ENCODE results near the gene TLR3. TPM values are rescaled to one million over a fixed set of nuclear protein-coding genes. Genes with fewer than 3 reads are reported as not detected.

The TLR3 gene
- total and polyA plus RNA-seq, 10 of the 15 experiments (the other 5 are each of a cell fraction or from before 2014, with no cell fraction given): under 0.01 to 0.05 (median 0.03) TPM; not detected in 7

DNA sequence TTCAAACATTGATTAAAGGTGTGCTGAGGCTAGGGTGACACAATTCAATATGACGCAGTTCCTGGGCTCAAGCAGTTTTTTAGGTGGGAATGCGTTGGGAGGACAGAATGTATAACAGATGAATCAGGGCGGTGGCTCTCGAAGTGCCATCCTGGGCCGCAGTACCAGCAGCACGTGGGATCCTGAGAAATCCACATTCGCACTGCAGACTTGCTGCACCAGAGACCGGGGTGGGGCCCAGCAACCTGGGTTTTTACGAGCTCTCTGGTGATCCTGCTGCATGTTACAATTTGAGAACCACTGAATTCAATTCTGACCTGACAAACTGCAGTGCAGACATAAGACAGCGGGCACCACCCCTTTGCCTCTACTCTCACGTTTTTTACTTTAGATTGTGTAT is 65.9 kb downstream of the TLR3 start:
- SMC1A ChIA-PET (ENCODE audit: uncharacterized antibody, unreplicated experiment): interaction anchor here (1.0 to 1.1 kb wide), 2 partner anchors 67 to 97 kb away, joined by 3 to 6 read pairs; no protein-coding TSS in a partner anchor
- H3K79me2 ChIP-seq (ENCODE audit: control insufficient read depth, insufficient read depth, low read length): no peaks in the 10 kb centered on the region
- CTCF ChIA-PET: interaction anchor here (1.5 kb wide), 1 partner anchor 15 kb away, joined by 4 read pairs; no protein-coding TSS in a partner anchor
- BruUV-seq (replicated peaks): no TSS peak
- no peak overlapping the region for H3K4me3 ChIP-seq
- ATAC-seq: no peak
- POLR2A ChIA-PET: no interaction called here
- H3K27ac ChIP-seq (ENCODE audit: control insufficient read depth, insufficient read depth): no peak overlapping the region
- no peak for FAIRE-seq
- WGBS (ENCODE audit: insufficient coverage, insufficient replicate concordance, low lambda C conversion rate, missing lambda C conversion rate): 74% methylated on average over 11 of the region's 11 CpGs
- intact Hi-C loops (cut with micrococcal nuclease; ENCODE audit: unreplicated experiment): loop anchor here (5.0 kb wide), 1 partner anchor 98 kb away; no protein-coding TSS in a partner anchor
- H4K20me1 ChIP-seq (ENCODE audit: control insufficient read depth, insufficient read depth): no peaks in the 10 kb centered on the region
- no peaks in the 10 kb centered on the region for H3K36me3 ChIP-seq (ENCODE audit: control insufficient read depth in 2 of 2, insufficient read depth in 2 of 2, low read length in 1 of 2)
- H3K9ac ChIP-seq (ENCODE audit: control insufficient read depth, insufficient read depth, low read length): no peak overlapping the region
- no peak overlapping the region for H2AFZ ChIP-seq (ENCODE audit: control insufficient read depth, low read depth, low read length)
- RAD21 ChIA-PET (ENCODE audit: unreplicated experiment): interaction anchor here (1.9 kb wide), 1 partner anchor 67 kb away, joined by 5 read pairs; the partner anchor contains the start of gene TLR3
- no peak for TF ChIP-seq ATF3 (IDR thresholded peaks at IDR 0.05; ENCODE audit: borderline replicate concordance, extremely low read depth, low read depth, low read length)
- no peak for TF ChIP-seq ESRRA (IDR thresholded peaks at IDR 0.05; ENCODE audit: low read length)
- TF ChIP-seq POLR2AphosphoS2 (IDR thresholded peaks at IDR 0.05; ENCODE audit: low read depth, low read length): no peak
- TF ChIP-seq RUNX3 (IDR thresholded peaks at IDR 0.05; ENCODE audit: low read length): no peak
- TF ChIP-seq MEF2A (IDR thresholded peaks at IDR 0.05; ENCODE audit: insufficient read depth, low read depth, low read length): no peak
- TF ChIP-seq CEBPZ (IDR thresholded peaks at IDR 0.05; ENCODE audit: low read depth, low read length): no peak
- no peak for TF ChIP-seq RFX5 (IDR thresholded peaks at IDR 0.05; ENCODE audit: low read depth, low read length)
- TF ChIP-seq E2F8 (IDR thresholded peaks at IDR 0.05; ENCODE audit: low read depth, partially characterized antibody): no peak
- TF ChIP-seq NR2C1 (IDR thresholded peaks at IDR 0.05): no peak
- TF ChIP-seq CBX5 (IDR thresholded peaks at IDR 0.05; ENCODE audit: low read depth): no peak
- no peak for TF ChIP-seq ZNF24 (IDR thresholded peaks at IDR 0.05)
- TF ChIP-seq, protein P1, sequence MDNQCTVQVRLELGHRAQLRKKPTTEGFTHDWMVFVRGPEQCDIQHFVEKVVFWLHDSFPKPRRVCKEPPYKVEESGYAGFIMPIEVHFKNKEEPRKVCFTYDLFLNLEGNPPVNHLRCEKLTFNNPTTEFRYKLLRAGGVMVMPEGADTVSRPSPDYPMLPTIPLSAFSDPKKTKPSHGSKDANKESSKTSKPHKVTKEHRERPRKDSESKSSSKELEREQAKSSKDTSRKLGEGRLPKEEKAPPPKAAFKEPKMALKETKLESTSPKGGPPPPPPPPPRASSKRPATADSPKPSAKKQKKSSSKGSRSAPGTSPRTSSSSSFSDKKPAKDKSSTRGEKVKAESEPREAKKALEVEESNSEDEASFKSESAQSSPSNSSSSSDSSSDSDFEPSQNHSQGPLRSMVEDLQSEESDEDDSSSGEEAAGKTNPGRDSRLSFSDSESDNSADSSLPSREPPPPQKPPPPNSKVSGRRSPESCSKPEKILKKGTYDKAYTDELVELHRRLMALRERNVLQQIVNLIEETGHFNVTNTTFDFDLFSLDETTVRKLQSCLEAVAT (IDR thresholded peaks at IDR 0.05): no peak
- no peak for TF ChIP-seq MAX (IDR thresholded peaks at IDR 0.05; ENCODE audit: low read depth, low read length)
- TF ChIP-seq CBFB (IDR thresholded peaks at IDR 0.05; ENCODE audit: low read depth): no peak
- DNase-seq (ENCODE audit: low read depth, low spot score): no peak
- H3K9me3 ChIP-seq (replicated peaks; ENCODE audit: control insufficient read depth, insufficient read depth, low read length): no peaks in the 10 kb centered on the region
- in situ Hi-C loops (cut with MboI): loop anchor here (5.0 to 10.0 kb wide), 2 partner anchors 68 to 490 kb away; partner anchors contain the start of gene TLR3
- H3K4me1 ChIP-seq (ENCODE audit: control insufficient read depth, insufficient read depth, low read length): peaks cover 15% of the 10 kb centered on the region
- H3K27me3 ChIP-seq (replicated peaks in 1 of 2; ENCODE audit: control insufficient read depth in 2 of 2, insufficient read depth in 2 of 2, low read length in 1 of 2): no peaks in the 10 kb centered on the region
- peak overlapping the region; percentile 19 for H3K4me2 ChIP-seq (ENCODE audit: control insufficient read depth, insufficient read depth)
